ENCODE data around the gene SNX24.

GRCh38 chr5:122954719-122955118 lies 109.3 kb downstream of the SNX24 start:
- TF ChIP-seq YY1 (IDR thresholded peaks at IDR 0.05; ENCODE audit: insufficient read depth, insufficient read length) (no peak), ZNF274 (IDR thresholded peaks at IDR 0.05; ENCODE audit: low read depth, low read length) (no peak), SUZ12 (IDR thresholded peaks at IDR 0.05; ENCODE audit: extremely low read depth, insufficient read depth, insufficient read length) (no peak)

Measured in NT2/D1 (cell line).